ENCODE results near the gene LMBR1. TPM values are rescaled to one million over a fixed set of nuclear protein-coding genes. Genes with fewer than 3 reads are reported as not detected.

The LMBR1 gene
- total and polyA plus RNA-seq, 4 donors = 11.2 to 35.7 (median 17.9) TPM

GRCh38 chr7:156897673-156898072, 4.7 kb upstream of the LMBR1 start:
- Histone ChIP-seq H3K4me1 (ENCODE audit: control insufficient read depth in 4 of 4, insufficient read depth in 4 of 4, low read length in 3 of 4) (peaks cover 0 to 5% (median 0%) of the 10 kb centered on the region in 4 donors), H3K36me3 (ENCODE audit: control insufficient read depth in 4 of 4, insufficient read depth in 3 of 4, low read depth in 1 of 4, low read length in 3 of 4) (no peaks in the 10 kb centered on the region), H3K27ac (ENCODE audit: low read depth in 1 of 2, low read length in 2 of 2) (no peak overlapping the region), H3K9ac (ENCODE audit: low read depth in 1 of 2, low read length in 2 of 2) (no peak overlapping the region), H3K4me3 (ENCODE audit: low read depth in 1 of 3, low read length in 3 of 3) (no peak overlapping the region), H3K9me3 (ENCODE audit: control insufficient read depth in 4 of 4, low read length in 3 of 4) (no peaks in the 10 kb centered on the region), H3K27me3 (ENCODE audit: control insufficient read depth in 4 of 4, insufficient read depth in 4 of 4, low read length in 3 of 4) (no peaks in the 10 kb centered on the region)
- TF ChIP-seq, protein P1, sequence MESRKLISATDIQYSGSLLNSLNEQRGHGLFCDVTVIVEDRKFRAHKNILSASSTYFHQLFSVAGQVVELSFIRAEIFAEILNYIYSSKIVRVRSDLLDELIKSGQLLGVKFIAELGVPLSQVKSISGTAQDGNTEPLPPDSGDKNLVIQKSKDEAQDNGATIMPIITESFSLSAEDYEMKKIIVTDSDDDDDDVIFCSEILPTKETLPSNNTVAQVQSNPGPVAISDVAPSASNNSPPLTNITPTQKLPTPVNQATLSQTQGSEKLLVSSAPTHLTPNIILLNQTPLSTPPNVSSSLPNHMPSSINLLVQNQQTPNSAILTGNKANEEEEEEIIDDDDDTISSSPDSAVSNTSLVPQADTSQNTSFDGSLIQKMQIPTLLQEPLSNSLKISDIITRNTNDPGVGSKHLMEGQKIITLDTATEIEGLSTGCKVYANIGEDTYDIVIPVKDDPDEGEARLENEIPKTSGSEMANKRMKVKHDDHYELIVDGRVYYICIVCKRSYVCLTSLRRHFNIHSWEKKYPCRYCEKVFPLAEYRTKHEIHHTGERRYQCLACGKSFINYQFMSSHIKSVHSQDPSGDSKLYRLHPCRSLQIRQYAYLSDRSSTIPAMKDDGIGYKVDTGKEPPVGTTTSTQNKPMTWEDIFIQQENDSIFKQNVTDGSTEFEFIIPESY (IDR thresholded peaks at IDR 0.05) = no peak
- TF ChIP-seq, protein P2, sequence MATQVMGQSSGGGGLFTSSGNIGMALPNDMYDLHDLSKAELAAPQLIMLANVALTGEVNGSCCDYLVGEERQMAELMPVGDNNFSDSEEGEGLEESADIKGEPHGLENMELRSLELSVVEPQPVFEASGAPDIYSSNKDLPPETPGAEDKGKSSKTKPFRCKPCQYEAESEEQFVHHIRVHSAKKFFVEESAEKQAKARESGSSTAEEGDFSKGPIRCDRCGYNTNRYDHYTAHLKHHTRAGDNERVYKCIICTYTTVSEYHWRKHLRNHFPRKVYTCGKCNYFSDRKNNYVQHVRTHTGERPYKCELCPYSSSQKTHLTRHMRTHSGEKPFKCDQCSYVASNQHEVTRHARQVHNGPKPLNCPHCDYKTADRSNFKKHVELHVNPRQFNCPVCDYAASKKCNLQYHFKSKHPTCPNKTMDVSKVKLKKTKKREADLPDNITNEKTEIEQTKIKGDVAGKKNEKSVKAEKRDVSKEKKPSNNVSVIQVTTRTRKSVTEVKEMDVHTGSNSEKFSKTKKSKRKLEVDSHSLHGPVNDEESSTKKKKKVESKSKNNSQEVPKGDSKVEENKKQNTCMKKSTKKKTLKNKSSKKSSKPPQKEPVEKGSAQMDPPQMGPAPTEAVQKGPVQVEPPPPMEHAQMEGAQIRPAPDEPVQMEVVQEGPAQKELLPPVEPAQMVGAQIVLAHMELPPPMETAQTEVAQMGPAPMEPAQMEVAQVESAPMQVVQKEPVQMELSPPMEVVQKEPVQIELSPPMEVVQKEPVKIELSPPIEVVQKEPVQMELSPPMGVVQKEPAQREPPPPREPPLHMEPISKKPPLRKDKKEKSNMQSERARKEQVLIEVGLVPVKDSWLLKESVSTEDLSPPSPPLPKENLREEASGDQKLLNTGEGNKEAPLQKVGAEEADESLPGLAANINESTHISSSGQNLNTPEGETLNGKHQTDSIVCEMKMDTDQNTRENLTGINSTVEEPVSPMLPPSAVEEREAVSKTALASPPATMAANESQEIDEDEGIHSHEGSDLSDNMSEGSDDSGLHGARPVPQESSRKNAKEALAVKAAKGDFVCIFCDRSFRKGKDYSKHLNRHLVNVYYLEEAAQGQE (IDR thresholded peaks at IDR 0.05) = no peak
- TF ChIP-seq RAD21 (IDR thresholded peaks at IDR 0.05) = no peak
- no peak for TF ChIP-seq GABPA (IDR thresholded peaks at IDR 0.05 in 1 of 2, conservative IDR thresholded peaks at IDR 0.05 in 1 of 2)
- TF ChIP-seq NR2F2 (IDR thresholded peaks at IDR 0.05) = no peak
- TF ChIP-seq FOXA2 (IDR thresholded peaks at IDR 0.05) = no peak
- no peak for TF ChIP-seq EGR1 (IDR thresholded peaks at IDR 0.05; ENCODE audit: low read depth in 2 of 2)
- TF ChIP-seq SP1 (IDR thresholded peaks at IDR 0.05) = no peak
- DNase-seq (ENCODE audit: low spot score) = no peak
- WGBS = 77% methylated on average over 8 of the region's 8 CpGs

GRCh38 chr7:156896388-156897022, 3.5 kb upstream of the LMBR1 start:
- TF ChIP-seq GABPA (IDR thresholded peaks at IDR 0.05 in 1 of 2, conservative IDR thresholded peaks at IDR 0.05 in 1 of 2) (no peak), SP1 (IDR thresholded peaks at IDR 0.05) (no peak), HNF4A (conservative IDR thresholded peaks at IDR 0.05) (no peak), FOXA1 (IDR thresholded peaks at IDR 0.05) (no peak), HNF4G (IDR thresholded peaks at IDR 0.05) (no peak), EGR1 (IDR thresholded peaks at IDR 0.05; ENCODE audit: low read depth in 2 of 2) (no peak), NR2F2 (IDR thresholded peaks at IDR 0.05) (no peak), MAX (IDR thresholded peaks at IDR 0.05) (no peak)
- TF ChIP-seq, protein P3, sequence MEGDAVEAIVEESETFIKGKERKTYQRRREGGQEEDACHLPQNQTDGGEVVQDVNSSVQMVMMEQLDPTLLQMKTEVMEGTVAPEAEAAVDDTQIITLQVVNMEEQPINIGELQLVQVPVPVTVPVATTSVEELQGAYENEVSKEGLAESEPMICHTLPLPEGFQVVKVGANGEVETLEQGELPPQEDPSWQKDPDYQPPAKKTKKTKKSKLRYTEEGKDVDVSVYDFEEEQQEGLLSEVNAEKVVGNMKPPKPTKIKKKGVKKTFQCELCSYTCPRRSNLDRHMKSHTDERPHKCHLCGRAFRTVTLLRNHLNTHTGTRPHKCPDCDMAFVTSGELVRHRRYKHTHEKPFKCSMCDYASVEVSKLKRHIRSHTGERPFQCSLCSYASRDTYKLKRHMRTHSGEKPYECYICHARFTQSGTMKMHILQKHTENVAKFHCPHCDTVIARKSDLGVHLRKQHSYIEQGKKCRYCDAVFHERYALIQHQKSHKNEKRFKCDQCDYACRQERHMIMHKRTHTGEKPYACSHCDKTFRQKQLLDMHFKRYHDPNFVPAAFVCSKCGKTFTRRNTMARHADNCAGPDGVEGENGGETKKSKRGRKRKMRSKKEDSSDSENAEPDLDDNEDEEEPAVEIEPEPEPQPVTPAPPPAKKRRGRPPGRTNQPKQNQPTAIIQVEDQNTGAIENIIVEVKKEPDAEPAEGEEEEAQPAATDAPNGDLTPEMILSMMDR (IDR thresholded peaks at IDR 0.05; ENCODE audit: low read depth, low read length, missing input control) = no peak
- H3K9me3 ChIP-seq (ENCODE audit: control insufficient read depth in 4 of 4, low read length in 3 of 4) = no peaks in the 10 kb centered on the region
- DNase-seq (ENCODE audit: low spot score) = no peak
- 84% methylated on average over 5 of the region's 5 CpGs for WGBS
- no peaks in the 10 kb centered on the region for H3K27me3 ChIP-seq (ENCODE audit: control insufficient read depth in 4 of 4, insufficient read depth in 4 of 4, low read length in 3 of 4)
- no peak overlapping the region for H3K4me3 ChIP-seq (ENCODE audit: low read depth in 1 of 3, low read length in 3 of 3)
- H3K36me3 ChIP-seq (ENCODE audit: control insufficient read depth in 4 of 4, insufficient read depth in 3 of 4, low read depth in 1 of 4, low read length in 3 of 4) = no peaks in the 10 kb centered on the region
- H3K27ac ChIP-seq (ENCODE audit: low read depth in 1 of 2, low read length in 2 of 2) = no peak overlapping the region
- H3K4me1 ChIP-seq (ENCODE audit: control insufficient read depth in 4 of 4, insufficient read depth in 4 of 4, low read length in 3 of 4) = peaks cover 2 to 13% (median 5%) of the 10 kb centered on the region in 4 donors
- H3K9ac ChIP-seq (ENCODE audit: low read depth in 1 of 2, low read length in 2 of 2) = no peak overlapping the region
